HG03196 (cell line): Measurements from ENCODE around the gene CLIP2.
"Not testable (repeated sequence)": the region's sequence is repeated elsewhere in the genome, so short reads cannot be mapped to it uniquely, and the experiment has no call there.

Experiments
- ATAC-seq: cut with Tn5 transposase; IDR thresholded peaks from one replicate; pipeline ENCODE4 v1.9.1; 2021; ENCODE audit not compliant: unreplicated experiment

The CLIP2 gene

GRCh38 chr7:74401137-74401859 lies 112.1 kb downstream of the CLIP2 start:
- ATAC-seq, result no peak

GRCh38 chr7:74402668-74403067 lies 113.5 kb downstream of the CLIP2 start:
- not testable (repeated sequence) for ATAC-seq

- no peak for ATAC-seq
Measured at GRCh38 chr7:74403521-74404387, 114.5 kb downstream of the CLIP2 start.

GRCh38 chr7:74404388-74404700 lies 115.1 kb downstream of the CLIP2 start:
- ATAC-seq, result no peak

- ATAC-seq, result no peak
Measured at GRCh38 chr7:74404741-74405140, 115.5 kb downstream of the CLIP2 start.

- ATAC-seq, result no peak
Measured at GRCh38 chr7:74405191-74405898, 116.1 kb downstream of the CLIP2 start.

- ATAC-seq, result no peak
Measured at GRCh38 chr7:74405899-74406512, 116.8 kb downstream of the CLIP2 start.

GRCh38 chr7:74407958-74408357 lies 118.8 kb downstream of the CLIP2 start:
- ATAC-seq, result no peak

GRCh38 chr7:74409571-74409970 lies 120.4 kb downstream of the CLIP2 start:
- ATAC-seq, result no peak

- ATAC-seq, result no peak
Measured at GRCh38 chr7:74410772-74411171, 121.6 kb downstream of the CLIP2 start.

GRCh38 chr7:74411571-74411970 lies 122.4 kb downstream of the CLIP2 start:
- not testable (repeated sequence) for ATAC-seq

GRCh38 chr7:74412056-74412455 lies 122.8 kb downstream of the CLIP2 start:
- no peak for ATAC-seq

GRCh38 chr7:74412603-74413002 lies 123.4 kb downstream of the CLIP2 start:
- no peak for ATAC-seq

GRCh38 chr7:74414595-74415333 lies 125.6 kb downstream of the CLIP2 start:
- not testable (repeated sequence) for ATAC-seq

- ATAC-seq, result no peak
Measured at GRCh38 chr7:74417419-74417971, 128.3 kb downstream of the CLIP2 start.

GRCh38 chr7:74418076-74418475 lies 128.9 kb downstream of the CLIP2 start:
- ATAC-seq, result no peak

GRCh38 chr7:74418538-74418937 lies 129.3 kb downstream of the CLIP2 start:
- ATAC-seq, result no peak

GRCh38 chr7:74419232-74419631 lies 130.0 kb downstream of the CLIP2 start:
- not testable (repeated sequence) for ATAC-seq

- ATAC-seq, result no peak
Measured at GRCh38 chr7:74420006-74420405, 130.8 kb downstream of the CLIP2 start.

- no peak for ATAC-seq
Measured at GRCh38 chr7:74424291-74424880, 135.2 kb downstream of the CLIP2 start.
